ENCODE results near the gene FEV.

The FEV gene

GRCh38 chr2:218985021-218985324 is at the start of gene FEV:
Gene FEV (minus strand): TSS chr2:218985184. CDS start chr2:218985075, 109 bp downstream.
- no peak for FAIRE-seq

DNA sequence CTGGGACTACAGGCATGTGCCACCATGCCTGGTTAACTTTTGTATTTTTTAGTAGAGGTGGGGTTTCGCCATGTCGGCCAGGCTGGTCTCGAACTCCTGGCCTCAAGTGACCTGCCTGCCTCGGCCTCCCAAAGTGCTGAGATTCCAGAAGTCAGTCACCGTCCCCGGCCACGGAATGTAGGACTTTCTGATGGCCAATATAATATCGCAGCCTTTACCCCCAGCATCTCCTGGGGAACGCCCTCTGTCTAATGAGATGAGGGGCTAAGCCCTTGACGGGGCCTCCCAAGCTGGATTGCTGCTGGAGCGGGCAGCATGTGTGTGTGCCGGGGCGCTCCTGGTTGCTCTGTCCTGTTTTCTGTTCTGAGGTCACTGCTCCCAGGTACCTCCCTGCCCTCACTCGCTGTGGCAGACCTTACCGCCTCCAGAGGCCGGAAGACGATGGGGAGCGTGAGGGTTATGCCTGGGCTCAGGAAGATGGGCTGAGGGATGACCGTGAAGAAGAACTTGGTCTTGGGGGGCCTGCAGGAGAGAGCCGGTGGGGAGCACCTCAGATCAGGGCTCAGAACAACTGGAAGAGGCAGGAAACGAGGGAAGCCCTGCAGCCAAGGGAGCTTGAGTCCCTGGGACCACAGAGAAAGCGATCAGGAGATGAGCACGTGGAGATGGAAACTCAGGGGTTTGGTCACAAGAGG is 47.2 kb upstream of the FEV start:
- no peak for FAIRE-seq

DNA sequence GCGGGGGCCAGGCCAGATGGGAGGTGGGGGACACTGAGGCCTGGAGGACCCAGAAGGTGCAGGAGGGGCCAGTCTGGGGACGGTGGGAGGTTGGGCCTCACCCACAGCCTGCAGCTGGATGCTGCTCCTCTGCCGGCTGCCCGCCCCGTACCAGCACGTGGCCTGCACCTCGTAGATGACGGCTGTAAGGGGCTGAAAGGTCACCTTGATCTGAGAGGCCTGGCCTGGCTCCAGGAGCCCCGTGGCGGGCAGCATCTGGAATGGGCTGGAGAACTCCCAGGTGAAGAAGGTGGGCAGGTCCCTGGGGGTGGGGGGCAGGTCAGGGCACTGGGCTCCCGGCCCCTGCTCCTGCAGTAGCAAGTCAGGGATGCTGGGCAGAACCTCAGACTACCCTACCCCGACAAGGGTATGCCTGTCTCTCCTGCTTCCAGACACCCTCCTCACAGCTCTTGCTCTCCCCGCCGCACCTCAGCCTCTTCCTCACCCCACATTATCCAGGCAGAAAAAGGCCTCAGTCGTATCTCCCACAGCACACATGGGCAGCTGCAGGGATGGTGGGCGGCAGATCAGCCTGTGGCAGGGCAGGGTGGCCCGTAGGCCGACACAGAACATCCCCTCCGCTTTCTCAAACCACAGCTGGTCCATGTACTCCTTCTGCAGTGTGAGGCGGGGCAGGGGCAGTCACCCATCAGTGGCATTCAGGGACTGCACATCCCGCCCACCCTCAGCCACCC is 46.2 kb upstream of the FEV start:
- FAIRE-seq = no peak

- FAIRE-seq = no peak
Observed at GRCh38 chr2:219030177-219030940, 45.4 kb upstream of the FEV start.

- FAIRE-seq = no peak
Observed at GRCh38 chr2:219029829-219030165, 44.8 kb upstream of the FEV start.

DNA sequence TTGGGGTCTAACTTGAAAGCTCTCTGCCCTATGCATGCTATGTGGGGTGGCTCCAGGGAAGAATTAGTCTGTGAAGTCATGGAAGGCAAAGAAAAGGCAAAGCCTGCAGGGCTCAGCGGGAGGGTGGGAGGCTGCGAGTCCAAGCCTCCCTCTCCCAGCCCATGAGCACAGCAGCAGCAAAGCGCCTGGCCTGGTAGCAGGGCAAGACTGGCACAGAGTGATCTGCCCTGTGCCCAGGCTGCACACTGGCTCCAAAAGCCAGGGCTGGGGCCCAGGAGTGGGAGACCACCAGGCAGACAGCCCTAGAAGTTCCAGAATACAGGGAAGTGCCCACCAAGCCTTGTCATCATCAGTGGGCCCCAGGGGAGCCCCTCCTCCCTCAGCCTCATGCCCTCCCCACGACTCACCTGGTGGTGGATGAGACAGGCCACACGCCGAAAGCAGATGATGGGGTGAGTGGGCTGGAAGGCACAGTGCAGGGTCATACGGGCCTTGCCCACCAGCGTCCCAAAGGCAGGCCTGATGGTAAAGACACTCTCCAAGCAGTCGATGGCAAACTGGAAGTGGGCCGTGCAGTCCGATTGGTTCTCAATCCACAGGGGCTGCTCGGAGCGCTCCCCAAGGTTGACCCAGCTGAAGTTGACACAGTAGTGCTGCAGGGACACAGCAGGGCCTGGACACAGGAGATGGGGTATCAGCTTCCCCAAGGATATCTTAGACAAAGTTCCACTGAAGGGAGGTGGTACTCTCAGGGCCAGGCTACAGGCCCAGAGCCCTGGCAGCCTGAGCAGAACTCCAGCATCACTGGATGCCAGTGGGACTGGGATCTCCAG is 44.2 kb upstream of the FEV start:
- FAIRE-seq = no peak

GRCh38 chr2:219028141-219028540 is 43.2 kb upstream of the FEV start:
- no peak for FAIRE-seq

GRCh38 chr2:219027511-219028055 is 42.6 kb upstream of the FEV start:
- no peak for FAIRE-seq

DNA sequence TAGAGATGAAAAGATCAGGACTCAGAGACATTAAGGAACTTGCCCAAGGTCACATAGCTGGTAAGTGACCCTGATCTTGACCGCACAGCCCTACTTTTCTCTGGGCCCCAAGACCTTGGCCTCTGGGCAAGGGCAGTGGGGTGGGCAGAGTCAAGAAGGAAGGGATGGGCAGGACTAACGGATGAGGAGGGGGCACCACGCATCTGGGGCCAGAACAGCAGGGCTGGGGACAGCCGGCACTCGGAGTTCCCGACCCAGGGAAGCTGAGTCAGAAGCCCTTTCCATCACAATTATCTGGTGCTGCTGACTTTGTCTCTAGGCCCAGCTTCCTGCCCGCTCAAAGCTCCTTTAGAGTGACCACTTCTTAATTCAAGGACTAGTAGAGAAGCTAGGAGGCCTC is 42.0 kb upstream of the FEV start:
- FAIRE-seq = no peak

- no peak for FAIRE-seq
Observed at GRCh38 chr2:219025637-219026585, 40.9 kb upstream of the FEV start.

DNA sequence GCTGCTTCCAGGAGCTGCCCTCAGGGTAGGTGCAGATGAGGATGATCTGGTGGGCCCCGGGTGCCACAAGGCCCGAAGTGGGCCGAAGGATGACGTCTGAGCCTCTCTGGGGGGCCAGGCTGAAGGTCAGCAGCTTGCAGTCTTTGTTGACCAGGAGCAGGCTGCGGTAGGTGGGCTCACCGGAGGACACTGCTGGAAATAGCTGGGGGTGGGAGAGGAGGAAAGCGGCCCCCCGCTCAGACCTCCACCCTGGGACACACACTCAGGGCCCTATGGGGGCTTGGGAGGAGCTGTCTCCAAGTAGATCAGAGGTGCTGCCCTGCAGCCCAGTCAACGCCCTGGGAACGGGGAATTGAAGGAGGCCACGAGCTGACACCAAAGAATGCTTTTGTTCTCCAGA is 39.1 kb upstream of the FEV start:
- FAIRE-seq = no peak

DNA sequence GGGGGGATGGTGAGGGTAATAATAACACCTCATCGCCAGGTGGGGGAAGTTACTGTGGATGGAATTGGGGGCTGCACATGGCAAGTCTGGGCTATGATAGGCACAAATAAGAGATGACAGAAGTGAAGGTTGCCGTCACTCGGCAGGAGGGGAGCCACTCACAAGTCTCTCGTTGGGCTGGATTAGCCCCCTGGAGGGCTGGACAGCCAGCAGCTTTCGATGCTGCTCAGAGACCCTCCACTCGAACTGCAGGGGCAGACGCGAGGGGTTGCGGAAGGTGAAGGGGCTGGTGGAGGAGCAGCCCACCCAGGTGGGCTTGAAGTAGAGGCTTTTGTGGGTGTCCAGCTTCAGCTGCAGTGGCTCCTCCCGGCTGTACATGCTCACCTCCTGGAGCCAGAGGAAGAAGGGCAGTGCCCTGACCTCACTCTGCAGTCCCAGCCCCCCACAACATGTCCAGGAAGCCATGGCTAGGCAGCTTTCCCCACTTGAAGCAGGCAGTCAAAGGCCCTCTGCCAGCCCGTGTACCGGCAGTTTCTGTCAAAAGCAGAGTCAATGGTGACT is 38.1 kb upstream of the FEV start:
- FAIRE-seq = no peak

- no peak for FAIRE-seq
Observed at GRCh38 chr2:219022616-219023015, 37.6 kb upstream of the FEV start.

GRCh38 chr2:219022041-219022440 is 37.1 kb upstream of the FEV start:
- FAIRE-seq = no peak

DNA sequence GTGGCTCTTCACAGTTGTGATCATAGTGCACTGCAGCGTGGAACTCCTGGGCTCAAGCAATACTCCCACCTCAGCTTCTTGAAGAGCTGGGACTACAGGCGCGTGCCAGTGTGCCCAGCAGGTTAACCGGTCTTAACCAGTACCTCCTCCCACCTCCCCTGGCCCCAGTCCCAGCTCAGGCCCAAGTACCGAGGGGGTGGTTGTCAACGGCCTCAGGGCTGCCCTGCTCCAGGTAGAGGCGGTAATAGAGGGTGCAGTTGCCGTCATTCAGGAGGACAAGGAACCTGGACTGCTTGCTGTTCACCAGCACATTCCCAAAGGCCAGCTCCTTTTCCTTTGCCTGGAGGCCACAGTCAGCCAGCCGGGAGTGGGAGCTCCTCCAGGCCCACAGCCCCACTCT is 36.6 kb upstream of the FEV start:
- no peak for FAIRE-seq

DNA sequence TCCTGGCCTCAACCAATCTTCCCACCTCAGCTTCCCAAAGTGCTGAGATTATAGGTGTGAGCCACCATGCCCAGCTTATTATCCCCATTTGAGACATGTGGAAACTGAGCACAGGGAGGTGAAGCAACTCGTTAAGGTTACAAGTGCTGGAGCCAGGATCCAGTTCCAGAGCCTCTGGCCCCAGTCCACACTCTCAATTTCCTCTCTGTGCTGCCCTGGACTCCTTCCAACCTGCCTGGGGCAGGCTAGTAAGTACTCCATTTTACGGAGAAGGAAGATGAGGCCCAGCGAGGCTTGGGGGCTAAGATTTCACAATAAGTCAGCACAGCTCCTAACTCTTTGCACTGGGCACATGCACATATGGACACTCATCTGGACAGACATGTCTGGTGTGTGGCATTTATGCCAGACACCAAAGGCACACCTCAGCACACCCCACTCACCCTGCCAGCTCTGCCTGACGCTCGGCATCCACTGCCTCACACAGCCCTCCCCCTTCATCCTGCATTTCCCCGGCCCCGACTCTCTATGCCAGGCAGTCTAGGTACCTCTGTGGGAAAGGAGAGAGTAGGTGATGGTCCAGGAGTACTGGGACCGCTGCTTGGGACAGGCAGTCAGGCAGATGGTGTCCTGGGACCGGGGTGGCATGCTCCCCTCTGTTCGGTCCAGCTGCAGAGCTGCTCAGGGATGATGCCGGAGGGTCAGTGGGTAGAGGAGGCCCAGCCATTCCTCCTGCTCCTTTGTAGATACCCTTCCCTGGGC is 35.8 kb upstream of the FEV start:
- no peak for FAIRE-seq

- FAIRE-seq = no peak
Observed at GRCh38 chr2:219019436-219019835, 34.5 kb upstream of the FEV start.

DNA sequence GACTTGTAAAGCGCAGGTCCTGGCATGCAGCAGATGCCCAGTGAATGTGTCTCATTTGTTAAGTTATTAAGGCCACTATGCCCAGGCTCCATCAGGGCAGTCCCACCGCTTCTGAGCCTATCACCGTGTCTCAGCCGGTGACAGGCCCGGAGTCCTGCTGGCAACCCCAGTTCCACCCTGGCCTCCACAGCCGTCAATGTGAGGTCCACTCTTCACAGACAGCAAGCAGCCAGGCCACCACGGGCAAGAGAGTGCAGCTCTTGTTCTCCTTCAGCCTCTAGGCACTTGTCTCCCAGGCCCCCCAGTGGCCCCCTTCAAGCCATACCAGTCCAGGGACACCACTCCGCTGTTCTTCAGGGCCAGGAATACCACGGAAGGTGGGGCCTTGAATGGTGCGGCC is 33.7 kb upstream of the FEV start:
- FAIRE-seq = no peak

- FAIRE-seq = no peak
Observed at GRCh38 chr2:219018286-219018685, 33.3 kb upstream of the FEV start.

DNA sequence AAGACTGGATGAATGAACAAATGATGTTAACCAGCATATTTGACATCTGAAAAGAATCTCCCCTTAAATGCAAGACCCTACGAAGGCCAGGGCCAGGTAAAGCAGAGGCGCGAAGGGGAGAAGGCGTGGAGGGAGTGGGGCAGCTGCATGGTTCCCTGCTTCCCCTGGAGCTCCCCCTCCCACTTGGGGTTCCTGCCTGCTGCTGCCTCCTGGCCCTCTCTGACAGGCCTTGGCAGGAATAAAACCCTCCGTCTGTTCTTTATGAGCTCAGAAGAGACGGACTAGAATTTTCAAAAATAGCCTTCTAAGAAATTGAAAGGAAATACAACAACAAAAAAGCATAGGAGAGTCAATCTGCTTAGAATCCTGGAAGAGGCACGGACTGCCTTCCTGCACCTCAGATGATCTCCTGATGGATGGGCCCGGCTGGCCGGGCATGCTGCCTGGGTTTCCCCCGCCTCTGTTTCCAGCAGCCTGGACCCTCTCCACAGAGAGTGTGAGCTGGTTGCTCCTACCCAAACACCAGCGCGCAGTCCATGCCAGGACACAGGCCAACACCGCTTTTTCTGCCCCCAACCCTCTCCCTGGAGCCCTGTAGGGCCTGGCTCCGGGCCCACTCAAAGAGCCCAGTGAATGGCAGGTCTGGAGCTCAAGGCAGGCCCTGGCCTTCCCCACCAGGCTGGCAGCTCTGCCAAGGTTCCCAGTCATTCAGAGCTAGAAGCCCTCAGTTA is 32.4 kb upstream of the FEV start:
- FAIRE-seq = no peak

Measured in A204.1 (cell line).